GM18870 (cell line): ENCODE data around the gene ACCS.

Experiments used
- ATAC-seq: cut with Tn5 transposase; IDR thresholded peaks from one replicate; pipeline ENCODE4 v1.9.1; 2021; ENCODE audit warnings: moderate library complexity; ENCODE audit not compliant: unreplicated experiment

ACCS gene

DNA sequence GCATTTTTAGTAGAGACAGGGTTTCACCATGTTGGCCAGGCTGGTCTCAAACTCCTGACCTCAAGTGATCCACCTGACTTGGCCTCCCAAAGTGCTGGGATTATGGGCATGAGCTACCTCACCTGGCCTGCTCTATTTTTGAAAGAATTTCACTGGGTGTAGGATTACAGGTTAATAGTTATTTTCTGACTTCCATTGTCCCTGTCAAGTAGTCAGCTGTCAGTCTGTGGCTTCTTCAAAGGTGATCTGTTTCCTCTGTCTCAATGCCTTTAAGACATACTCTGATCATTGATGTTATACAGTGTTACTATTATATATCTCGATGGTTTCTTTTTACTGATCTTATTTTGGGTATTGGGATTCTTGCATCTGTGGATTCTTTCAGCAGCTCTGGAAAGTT lies 19.3 kb downstream of the ACCS start:
- no peak for ATAC-seq

DNA sequence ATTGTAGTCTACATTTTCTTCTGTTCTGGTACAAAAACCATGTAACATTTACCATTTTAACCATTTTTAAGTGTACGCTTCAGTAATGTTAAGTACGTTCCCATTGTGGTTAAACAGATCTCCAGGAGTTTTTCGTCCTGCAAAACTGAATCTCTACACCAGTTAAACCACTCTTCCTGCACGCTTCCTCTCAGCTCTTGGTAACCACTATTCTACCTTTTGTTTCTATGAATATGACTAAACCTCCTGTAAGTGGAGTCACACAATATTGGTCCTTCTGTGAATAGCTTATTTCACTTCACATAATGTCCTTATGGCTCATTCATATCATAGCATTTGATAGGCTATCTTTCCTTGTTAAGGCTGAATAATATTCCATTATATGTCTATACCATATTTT lies 22.3 kb downstream of the ACCS start:
- no peak for ATAC-seq

DNA sequence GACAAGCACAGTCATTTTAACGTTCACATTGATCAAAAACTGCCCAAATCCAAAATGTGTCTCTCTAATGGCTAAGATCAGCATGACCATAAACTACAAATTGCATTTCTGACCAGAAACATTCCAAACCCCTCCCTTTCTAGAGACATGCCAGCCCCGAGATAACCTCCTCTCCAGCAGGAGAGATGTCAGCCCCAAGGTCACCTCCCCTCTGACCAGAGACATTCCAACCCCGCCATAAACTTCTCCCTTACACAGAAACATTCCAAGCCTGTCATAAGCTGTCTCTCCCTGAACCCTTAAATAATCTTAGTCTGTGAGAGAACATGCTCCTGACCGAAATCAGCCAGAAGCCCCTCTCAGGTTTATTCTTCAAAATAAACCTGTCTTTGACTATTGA lies 22.8 kb downstream of the ACCS start:
- ATAC-seq = no peak

DNA sequence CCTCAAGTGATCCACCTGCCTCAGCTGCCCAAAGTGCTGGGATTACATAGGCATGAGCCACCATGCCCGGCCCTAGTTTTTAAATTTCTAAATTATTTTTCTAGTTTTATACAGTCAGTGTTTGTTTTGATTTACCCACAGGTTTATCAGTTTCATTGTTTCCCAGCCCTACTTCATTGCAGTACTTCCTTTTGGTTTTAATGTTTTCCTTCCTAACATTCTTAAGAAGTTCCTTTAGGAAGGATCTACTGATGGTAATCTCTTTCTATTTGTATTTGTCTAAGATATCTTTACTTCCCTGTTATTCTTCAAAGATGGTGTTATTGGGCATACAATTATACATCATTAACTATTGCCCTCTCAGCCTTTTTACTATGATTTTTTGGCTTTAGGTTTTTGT lies 24.5 kb downstream of the ACCS start:
- no peak for ATAC-seq

DNA sequence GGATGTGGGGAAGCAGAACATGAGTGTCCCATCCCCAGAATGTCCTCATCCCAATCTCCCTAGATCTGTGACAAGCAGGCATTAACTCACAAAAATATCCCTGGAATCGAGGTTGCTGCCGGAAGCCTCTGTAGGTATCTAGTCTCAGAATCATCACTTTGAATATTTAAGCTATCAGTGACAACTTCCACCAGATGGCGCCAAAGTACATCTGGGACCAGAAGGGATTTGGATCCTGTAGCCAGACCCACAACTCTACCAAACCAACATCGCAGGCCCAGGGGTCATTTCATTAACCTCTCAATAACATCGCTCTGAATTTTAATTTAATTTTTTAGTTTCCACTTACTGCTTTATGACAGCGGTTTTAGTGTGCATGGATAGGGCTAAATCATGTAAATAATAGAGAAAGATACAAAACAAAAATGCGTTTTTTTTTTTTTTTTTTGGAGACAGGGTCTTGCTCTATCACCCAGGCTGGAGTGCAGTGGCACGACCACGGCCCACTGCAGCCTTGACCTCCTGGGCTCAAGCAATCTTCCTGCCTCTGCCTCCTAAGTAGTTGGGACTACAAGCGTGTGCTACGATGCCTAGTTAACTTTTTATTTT lies 28.3 kb downstream of the ACCS start:
- ATAC-seq = peak; percentile 79

DNA sequence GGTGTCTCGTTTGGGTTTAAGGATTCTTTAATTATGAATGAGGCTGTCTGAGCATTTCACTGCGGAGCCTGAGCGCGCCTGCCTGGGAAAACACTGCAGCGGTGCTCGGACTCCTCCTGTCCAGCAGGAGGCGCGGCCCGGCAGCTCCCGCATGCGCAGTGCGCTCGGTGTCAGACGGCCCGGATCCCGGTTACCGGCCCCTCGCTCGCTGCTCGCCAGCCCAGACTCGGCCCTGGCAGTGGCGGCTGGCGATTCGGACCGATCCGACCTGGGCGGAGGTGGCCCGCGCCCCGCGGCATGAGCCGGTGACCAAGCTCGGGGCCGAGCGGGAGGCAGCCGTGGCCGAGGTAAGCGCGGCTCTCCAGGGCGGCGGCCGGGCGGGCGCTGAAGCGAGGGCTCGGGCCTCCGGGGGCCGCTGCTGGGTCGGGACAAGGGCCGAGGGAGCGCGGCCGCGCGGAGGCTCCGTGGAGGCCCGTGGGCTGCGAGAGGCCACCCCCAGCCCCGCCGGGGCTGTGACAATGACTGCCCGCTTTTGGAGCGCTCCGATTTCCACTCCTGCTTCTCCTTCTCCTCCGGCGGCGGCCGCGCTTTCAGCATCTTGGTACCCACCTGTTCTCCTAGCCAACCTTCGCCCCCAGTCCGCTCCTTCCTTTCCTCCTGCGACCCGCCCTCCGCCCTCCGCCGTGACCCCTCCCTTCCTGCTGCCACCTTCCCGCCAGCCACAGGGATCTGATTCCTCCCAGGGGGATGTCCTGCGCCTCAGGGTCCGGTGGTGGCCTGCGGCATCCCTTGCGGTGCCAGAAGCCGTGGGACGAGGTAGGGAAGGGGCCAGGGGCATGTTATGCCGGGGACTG lies 29.7 kb downstream of the ACCS start, which contains the start of gene EXT2:
Gene EXT2 (plus strand): TSS at position 173 of the 854 bp plus-strand sequence. CDS start 12,035 bp downstream, outside the sequence.
- ATAC-seq = peak; percentile 61

DNA sequence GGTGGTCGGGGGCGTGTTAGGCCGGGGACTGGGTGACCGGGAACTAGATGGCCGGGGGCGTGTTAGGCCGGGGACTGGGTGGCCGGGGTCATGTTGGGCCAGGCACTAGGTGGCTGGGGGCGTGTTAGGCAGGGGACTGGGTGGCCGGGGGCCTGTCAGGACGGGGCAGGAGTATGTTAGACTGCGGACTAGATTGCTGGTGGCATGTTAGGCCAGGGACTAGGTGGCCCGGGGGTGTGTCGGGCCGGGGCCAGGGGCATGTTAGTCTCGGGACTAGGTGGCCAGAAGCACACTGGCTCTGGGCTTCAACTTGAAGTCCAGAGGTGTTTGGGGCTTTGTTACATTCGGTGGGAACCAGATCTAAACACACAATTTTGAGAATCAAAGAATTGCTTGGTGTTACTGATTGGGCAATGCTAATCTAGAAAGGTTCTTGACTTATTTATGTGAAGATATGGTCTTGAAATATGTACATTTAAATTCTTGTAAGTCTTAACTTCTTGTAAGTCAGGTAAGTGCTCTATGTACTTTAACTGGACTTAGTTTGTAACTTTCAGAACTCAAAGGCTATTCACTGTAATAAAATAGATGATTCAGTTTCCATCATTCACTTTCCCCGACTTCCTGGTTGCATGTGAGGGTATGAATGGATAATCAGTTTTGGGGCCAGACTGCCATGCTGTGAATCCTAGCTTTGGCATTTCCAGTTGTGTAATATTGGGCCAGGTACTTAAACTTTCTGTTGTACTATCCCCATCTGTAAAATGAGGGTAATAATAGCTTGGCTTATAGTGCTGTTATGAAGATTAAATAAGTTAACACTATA lies 30.5 kb downstream of the ACCS start:
- ATAC-seq = no peak

DNA sequence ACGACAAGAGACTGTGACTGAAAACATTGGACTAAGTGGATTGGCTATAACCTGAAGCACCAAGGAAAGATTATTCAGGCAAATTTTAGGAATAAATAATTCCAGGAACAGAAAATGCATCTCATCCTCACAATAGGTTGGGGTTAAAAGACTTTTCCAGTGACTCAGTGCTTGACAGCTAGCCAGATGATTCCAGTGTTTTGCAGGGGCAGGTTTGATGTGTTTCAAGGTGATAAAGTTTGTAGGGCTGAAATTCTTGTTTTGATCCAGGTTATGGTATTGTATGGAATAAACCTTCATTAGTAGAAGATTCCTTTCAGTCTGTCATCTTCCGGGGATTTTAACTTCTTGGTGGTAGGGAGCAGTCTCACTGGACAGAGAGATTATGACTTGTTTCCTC lies 31.8 kb downstream of the ACCS start:
- ATAC-seq = no peak

DNA sequence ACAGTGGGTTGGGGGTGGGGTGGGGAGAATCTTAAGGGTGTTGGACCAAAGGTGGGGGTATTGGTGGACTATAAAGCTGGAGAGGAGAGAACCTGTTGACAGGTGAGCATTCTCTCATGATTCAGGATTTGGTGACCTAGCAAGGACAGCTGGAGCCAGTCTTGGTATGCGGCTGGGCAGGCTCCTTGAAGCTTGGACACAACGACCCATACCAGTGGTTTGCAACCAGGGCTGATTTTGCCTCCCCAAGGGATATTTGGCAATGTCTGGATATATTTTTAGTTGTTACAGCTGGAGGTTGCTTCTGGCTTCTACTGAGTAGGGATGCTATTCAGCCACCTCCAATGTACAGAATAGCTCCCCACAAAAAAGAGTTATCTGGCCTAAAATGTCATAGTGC lies 35.0 kb downstream of the ACCS start:
- no peak for ATAC-seq

DNA sequence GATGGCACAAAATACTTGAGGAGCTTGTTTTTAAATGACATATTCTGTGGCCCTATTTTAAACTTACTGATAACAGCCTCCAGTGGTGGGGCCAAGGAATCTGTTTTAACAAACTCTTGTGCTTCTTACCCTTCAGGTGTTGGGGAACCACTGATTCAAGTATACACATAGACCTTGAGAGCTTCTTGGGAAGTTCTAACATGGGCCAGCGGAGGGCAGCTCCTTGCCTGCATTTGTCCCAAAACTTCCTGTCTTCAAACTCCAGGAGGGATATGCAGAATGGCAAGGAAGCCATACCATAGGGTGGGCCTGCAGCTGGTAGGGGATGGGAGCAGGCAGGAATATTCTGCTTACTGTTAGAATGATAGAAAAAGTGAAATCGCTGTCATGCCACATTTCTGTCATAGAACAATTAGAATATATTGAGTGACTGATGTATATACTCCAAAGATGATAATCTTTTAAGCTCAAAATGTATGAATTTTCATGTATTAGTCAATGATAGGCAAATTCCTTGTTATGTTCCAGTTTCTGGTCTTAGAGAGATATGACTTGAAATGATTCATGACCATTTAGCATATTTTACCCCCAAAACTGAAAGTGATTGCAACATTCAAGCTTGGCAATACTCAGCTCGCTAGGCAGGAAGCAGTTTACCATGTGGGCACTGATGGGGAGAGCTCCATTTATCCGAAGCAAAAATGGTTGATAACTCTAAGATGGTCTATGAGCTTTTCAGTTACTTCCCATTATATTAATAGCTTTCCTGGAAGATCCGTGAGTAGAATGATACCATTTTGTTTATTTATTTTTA lies 38.6 kb downstream of the ACCS start:
- no peak for ATAC-seq

DNA sequence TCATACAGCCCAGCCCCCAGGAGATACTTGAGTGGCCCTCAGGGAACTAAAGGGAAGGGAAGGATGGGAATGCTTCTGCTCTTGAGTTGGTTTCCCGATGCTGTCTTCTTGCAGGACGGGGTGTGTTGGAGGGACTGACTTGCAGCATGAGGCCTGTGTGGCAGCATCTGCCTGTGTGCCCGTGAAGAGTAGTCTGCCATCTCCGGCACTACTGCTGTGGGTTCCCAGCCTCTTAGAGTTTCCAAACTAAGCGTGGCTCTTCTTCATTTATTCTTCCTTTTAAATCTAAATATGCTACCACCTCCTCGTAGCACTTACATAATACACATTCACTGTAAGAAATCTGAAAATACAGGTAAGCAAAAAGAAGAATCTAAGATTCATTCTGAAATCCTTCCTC lies 42.2 kb downstream of the ACCS start:
- no peak for ATAC-seq

DNA sequence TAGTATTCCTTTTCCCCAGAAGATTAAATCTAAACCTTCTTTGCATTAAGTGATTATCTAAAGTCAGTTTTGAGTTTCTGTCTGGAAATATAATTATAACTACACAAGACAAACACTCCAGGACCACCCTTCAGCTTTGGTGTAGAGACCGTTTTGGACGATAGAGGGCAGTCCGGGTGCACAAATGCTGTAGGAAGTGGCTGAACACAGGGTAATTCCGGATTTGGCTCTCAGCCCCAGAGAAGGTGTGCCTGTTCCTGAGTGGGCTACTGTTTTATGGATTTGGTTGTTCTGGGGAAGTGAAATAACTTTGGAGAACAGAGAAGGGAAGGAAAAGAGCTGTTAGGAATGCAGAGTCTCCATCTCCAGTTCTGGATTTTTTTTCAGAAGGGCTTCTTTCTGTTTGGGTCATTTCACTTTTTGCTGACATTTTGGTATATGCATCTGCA lies 44.2 kb downstream of the ACCS start:
- peak; percentile 88 for ATAC-seq

DNA sequence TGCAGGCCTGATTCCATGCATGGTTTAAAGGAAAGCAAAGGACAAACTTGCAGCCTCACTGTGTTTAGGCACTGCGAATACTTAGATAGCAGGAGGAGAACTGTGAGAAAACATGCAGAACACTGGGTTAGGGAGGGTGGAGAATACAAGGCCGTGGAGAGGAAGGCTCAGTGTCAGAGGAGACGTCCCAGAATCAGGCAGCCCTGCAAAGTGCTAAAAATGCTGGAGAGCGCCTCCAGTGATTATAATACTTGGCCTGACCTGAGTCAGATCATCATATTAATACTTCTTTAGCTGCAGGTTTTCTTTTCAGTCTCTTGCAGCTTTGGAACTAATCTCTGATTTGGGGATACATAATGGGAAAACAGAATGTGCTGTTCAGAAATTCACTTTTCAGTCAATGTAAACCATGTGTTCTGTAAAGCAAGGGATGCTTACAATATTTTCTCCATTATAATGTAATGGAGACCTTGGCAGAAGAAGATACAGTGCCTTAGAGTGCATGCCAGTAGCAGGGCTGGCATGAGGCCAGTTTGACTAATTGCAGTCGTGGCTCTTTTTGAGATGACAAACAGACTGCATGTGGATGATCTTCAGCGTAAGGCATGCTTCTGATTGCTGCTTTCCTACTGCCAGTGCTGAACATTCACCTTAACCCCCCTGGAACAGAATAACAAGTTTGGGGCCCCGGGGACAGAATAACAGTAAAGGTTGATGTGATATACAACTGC lies 46.2 kb downstream of the ACCS start:
- no peak for ATAC-seq

DNA sequence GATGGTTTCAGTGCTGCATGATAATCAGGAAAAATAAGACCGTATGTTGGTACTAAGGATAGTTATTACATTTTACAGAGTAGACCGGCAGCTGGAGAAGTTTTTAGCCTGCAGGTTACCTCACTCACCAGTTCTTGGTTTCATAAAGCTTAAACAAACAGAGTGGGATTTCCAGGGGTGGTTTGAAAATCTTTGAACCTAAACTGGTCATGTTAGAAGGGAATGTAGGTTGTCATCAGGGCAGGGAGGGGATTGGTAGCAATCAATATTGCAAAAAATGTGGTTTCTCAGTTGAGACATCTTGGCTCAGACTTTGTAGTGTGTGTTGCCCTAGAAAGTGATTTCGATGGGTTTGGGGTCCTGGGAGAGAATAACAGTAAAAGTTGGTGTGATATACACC lies 46.9 kb downstream of the ACCS start:
- ATAC-seq = no peak

DNA sequence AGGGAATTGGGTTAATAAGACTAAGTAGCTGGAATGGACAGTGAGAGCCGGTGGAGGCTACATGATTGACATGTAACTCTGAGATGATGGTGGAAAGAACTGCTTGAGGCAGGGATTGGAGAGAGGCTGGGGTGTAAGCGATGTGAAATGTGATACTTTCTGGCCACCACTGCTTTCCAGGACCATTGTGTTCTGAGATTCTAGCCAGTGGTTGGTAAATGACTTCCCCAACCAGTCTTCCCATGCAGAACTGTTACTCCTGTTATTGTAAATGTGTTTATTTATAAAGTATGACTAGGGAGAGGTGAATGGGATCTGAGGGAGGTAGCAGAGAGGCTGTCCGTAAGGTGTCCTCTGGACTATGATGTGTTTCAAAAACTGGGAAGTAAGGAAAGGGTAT lies 47.5 kb downstream of the ACCS start:
- ATAC-seq = no peak

DNA sequence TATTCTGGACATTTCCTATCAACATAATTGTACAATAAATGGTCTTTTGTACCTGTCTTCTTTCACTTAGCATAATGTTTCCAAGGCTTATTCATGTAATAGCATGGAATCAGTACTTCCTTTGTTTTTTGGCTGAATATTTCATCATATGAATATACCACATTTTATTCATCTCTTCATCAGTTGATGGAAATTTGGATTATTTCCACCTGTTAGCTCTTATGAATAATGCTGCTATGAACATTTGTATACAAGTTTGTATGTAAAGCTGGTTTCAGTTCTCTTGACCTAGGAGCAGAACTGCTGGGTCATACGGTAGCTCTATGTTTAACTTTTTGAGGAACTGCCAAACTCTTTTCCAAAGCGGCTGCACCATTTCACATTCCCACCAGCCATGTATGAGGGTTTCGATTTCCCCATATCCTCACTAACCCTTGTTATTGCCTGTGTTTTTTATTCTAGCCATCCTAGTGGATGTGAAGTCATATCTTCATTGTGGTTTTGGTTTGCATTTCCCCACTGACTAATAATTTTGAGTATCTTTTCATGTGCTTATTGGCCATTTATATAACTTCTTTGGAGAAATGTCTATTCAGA lies 50.3 kb downstream of the ACCS start:
- no peak for ATAC-seq

DNA sequence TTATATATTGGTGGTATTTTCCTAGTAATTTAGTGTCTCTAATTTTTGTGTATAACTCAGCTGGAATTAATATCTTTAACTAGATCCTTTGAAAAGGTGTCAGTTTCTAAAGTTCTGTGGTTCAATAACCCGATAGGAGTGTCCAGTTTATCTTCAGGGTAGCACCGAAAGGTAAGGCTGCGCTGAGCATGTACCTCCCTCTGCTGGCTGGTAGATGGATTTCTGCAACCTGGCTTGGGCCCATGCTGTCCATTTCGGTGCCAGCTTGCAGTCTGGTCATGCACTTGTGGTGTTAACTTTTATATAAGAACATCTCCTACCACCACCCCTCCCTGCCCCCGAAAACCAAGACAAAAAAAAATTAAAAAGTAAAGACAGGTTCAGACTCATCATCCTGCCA lies 54.1 kb downstream of the ACCS start:
- no peak for ATAC-seq

DNA sequence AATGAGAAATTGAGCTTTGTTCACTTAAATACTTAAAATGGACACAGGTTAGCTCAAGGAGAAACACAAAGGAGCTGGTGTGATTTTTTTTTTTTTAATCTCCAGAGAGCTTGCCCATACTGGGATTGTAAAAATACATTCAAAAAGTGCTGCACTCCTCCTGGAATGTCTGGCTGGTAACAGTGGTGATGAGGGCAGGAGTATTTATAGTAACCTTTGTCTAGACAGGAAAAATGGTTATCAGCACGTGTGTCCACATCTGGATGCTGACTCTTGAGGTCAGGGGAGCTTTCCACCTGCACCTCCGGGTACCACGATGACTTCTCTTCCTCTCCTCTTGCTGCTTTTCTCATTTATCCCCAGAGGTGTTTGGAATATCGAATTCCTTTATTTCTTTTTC lies 59.5 kb downstream of the ACCS start:
- no peak for ATAC-seq

DNA sequence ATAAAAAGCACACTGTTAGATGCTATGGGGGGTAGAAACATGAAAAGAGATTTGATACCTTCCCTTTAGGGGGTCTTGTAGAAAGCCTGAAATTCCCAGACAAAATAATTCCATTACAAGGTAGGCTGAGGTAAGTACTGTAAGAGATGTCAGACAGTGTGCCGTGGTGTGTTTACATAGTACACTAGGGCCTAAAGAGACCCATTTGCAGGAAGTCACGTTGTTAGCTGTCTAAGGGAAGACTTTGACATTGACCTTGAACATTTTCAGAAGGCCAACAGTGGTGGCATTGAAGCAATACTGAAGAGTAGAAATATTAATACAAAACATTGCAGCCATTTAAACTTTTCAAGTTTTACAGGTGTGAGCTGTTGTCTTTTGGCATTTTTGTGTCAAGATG lies 60.2 kb downstream of the ACCS start:
- no peak for ATAC-seq

DNA sequence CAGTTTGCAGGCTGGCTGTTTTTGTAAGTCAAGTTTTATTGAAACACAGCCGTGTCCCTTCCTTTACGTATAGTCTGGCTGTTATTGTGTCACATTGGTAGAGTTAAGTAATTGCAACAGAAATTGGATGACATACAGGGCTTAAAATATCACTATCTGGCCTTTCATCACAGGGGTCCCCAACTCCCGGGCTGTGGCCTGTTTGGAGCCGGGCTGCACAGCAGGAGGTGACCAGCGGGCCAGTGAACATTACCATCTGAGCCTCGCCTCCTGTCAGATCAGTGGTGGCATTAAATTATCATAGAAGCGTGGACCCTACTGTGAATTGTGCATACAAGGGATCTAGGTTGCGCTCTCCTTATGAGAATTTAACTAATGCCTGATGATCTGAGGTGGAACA lies 61.1 kb downstream of the ACCS start:
- no peak for ATAC-seq
